ENCODE measurements around the gene PANK1. TPM values are rescaled to one million over a fixed set of nuclear protein-coding genes. Genes with fewer than 3 reads are reported as not detected.

PANK1 gene
- total RNA-seq, 1 experiment from 2014 or later: 8.1 TPM

GRCh38 chr10:89649051-89649450, 4.0 kb upstream of the PANK1 start:
- Histone ChIP-seq H3K9me3 (ENCODE audit: insufficient read depth, low read depth) (no peaks in the 10 kb centered on the region), H3K4me2 (no peak overlapping the region)
- no peak for DNase-seq

GRCh38 chr10:89648074-89648473, 3.0 kb upstream of the PANK1 start:
- CTCF ChIA-PET: no interaction called here
- peaks cover 11% of the 10 kb centered on the region; the same call in 1 of the 2 replicates for H3K4me1 ChIP-seq (replicated peaks; ENCODE audit: insufficient read depth)
- no peaks in the 10 kb centered on the region for H3K36me3 ChIP-seq (ENCODE audit: low read depth)
- H3K4me2 ChIP-seq: no peak overlapping the region
- no TSS peak for BruUV-seq (replicated peaks)
- H3K9me3 ChIP-seq (ENCODE audit: insufficient read depth, low read depth): no peaks in the 10 kb centered on the region
- POLR2A ChIA-PET (ENCODE audit: unreplicated experiment): no interaction called here
- H4K20me1 ChIP-seq (ENCODE audit: insufficient read depth): no peaks in the 10 kb centered on the region
- no peak overlapping the region for H3K4me3 ChIP-seq
- no peaks in the 10 kb centered on the region for H3K9me2 ChIP-seq (ENCODE audit: insufficient read depth)
- H3F3A ChIP-seq (ENCODE audit: insufficient read depth, low read depth): peaks cover 6% of the 10 kb centered on the region; the same call in 1 of the 2 replicates
- TF ChIP-seq, protein P1, sequence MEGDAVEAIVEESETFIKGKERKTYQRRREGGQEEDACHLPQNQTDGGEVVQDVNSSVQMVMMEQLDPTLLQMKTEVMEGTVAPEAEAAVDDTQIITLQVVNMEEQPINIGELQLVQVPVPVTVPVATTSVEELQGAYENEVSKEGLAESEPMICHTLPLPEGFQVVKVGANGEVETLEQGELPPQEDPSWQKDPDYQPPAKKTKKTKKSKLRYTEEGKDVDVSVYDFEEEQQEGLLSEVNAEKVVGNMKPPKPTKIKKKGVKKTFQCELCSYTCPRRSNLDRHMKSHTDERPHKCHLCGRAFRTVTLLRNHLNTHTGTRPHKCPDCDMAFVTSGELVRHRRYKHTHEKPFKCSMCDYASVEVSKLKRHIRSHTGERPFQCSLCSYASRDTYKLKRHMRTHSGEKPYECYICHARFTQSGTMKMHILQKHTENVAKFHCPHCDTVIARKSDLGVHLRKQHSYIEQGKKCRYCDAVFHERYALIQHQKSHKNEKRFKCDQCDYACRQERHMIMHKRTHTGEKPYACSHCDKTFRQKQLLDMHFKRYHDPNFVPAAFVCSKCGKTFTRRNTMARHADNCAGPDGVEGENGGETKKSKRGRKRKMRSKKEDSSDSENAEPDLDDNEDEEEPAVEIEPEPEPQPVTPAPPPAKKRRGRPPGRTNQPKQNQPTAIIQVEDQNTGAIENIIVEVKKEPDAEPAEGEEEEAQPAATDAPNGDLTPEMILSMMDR (conservative IDR thresholded peaks at IDR 0.05): no peak
- no peak for TF ChIP-seq EZH2 (IDR thresholded peaks at IDR 0.05; ENCODE audit: low read depth)
- DNase-seq: no peak
- H2AFZ ChIP-seq: no peak overlapping the region
- H3K27me3 ChIP-seq (ENCODE audit: insufficient read depth, low read depth): no peaks in the 10 kb centered on the region
- no peak overlapping the region for H3K27ac ChIP-seq
- H3K79me2 ChIP-seq (ENCODE audit: low read depth): peaks cover 6% of the 10 kb centered on the region
- intact Hi-C loops (cut with micrococcal nuclease; ENCODE audit: unreplicated experiment): no loop called here

More at GRCh38 chr10:89649051-89649450, 4.0 kb upstream of the PANK1 start:
- intact Hi-C loops (cut with micrococcal nuclease; ENCODE audit: unreplicated experiment): no loop called here
- CTCF ChIA-PET: no interaction called here
- no TSS peak for BruUV-seq (replicated peaks)
- Histone ChIP-seq H3F3A (ENCODE audit: insufficient read depth, low read depth) (no peaks in the 10 kb centered on the region), H3K79me2 (ENCODE audit: low read depth) (no peaks in the 10 kb centered on the region), H3K36me3 (ENCODE audit: low read depth) (no peaks in the 10 kb centered on the region), H3K9me2 (ENCODE audit: insufficient read depth) (no peaks in the 10 kb centered on the region), H4K20me1 (ENCODE audit: insufficient read depth) (no peaks in the 10 kb centered on the region), H3K4me3 (no peak overlapping the region), H3K27me3 (ENCODE audit: insufficient read depth, low read depth) (no peaks in the 10 kb centered on the region), H3K4me1 (replicated peaks; ENCODE audit: insufficient read depth) (0 out of 2 replicates have a peak, but pooled peaks cover 7% of the 10 kb centered on the region), H3K27ac (no peak overlapping the region), H2AFZ (no peak overlapping the region)
- TF ChIP-seq, protein P1 (conservative IDR thresholded peaks at IDR 0.05): no peak
- TF ChIP-seq EZH2 (IDR thresholded peaks at IDR 0.05; ENCODE audit: low read depth): no peak
- POLR2A ChIA-PET (ENCODE audit: unreplicated experiment): no interaction called here

DNA sequence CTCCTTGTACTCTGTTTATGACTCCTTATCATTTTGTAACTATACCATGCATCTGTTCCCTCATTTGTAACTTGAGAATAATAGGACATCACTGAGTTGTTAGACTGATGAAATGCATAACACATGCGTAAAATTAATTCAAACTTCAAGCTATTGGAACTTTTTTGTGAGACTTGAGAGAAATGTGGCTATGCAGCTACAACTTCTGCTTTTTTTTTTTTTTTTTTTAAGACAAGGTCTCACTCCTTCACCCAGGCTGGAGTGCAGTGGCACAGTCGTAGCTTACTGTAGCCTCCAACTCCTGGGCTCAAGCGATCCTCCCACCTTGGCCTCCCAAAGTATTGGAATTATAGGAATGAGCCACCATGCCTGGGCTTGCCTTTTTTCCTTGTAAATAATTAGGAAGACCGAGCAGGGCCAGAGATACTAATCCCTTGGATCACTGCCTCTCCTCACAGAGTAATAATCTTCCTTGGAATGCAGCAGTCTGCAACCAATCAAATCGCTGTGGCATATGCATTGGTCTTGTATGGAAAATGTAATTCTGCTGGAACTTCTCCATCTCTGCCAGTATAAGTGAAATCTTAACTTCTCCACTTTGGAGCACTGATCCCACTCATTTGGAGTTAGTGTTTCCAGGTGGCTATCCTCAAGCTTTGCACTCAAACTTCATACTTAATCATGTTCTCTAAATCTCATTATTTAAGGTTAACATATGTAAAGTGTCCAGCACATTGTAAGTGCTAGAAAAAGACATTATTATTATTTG, 2.0 kb upstream of the PANK1 start:
- H3K4me2 ChIP-seq: no peak overlapping the region

More for the DNA sequence above, 2.0 kb upstream of the PANK1 start:
- Histone ChIP-seq H3K4me3 (no peak overlapping the region), H3K79me2 (ENCODE audit: low read depth) (peaks cover 16% of the 10 kb centered on the region), H3K9me2 (ENCODE audit: insufficient read depth) (no peaks in the 10 kb centered on the region), H3K27me3 (ENCODE audit: insufficient read depth, low read depth) (no peaks in the 10 kb centered on the region), H3K4me1 (replicated peaks; ENCODE audit: insufficient read depth) (peaks cover 21% of the 10 kb centered on the region; the same call in 1 of the 2 replicates), H3K9me3 (ENCODE audit: insufficient read depth, low read depth) (no peaks in the 10 kb centered on the region), H3K27ac (no peak overlapping the region), H3K36me3 (ENCODE audit: low read depth) (no peaks in the 10 kb centered on the region), H2AFZ (no peak overlapping the region), H3F3A (ENCODE audit: insufficient read depth, low read depth) (peaks cover 8% of the 10 kb centered on the region; the same call in 1 of the 2 replicates), H4K20me1 (ENCODE audit: insufficient read depth) (no peaks in the 10 kb centered on the region)
- POLR2A ChIA-PET (ENCODE audit: unreplicated experiment): no interaction called here
- CTCF ChIA-PET: no interaction called here
- intact Hi-C loops (cut with micrococcal nuclease; ENCODE audit: unreplicated experiment): no loop called here
- no peak for DNase-seq
- BruUV-seq (replicated peaks): no TSS peak
- TF ChIP-seq, protein P1 (conservative IDR thresholded peaks at IDR 0.05): no peak
- no peak for TF ChIP-seq EZH2 (IDR thresholded peaks at IDR 0.05; ENCODE audit: low read depth)

Measured in PC-9 (cell line).